AML-193 (cell line): ENCODE results near the gene LRRC46.

Source experiments
- DNase-seq, 2 experiments: peaks; one replicate each; lab custom pipeline; 2025; lab: John Stamatoyannopoulos, UW

Gene LRRC46

GRCh38 chr17:47834756-47835155, 3.3 kb downstream of the LRRC46 start:
- no peak for DNase-seq

GRCh38 chr17:47836601-47837000, 5.1 kb downstream of the LRRC46 start:
- DNase-seq, result no peak

- no peak for DNase-seq
Measured at GRCh38 chr17:47837401-47838039, 6.0 kb downstream of the LRRC46 start.

GRCh38 chr17:47838636-47839035, 7.2 kb downstream of the LRRC46 start:
- no peak for DNase-seq

GRCh38 chr17:47839071-47839470, 7.6 kb downstream of the LRRC46 start:
- no peak for DNase-seq

- no peak for DNase-seq
Measured at GRCh38 chr17:47840001-47840741, 8.7 kb downstream of the LRRC46 start.

- peak; percentile 89 to 91 for DNase-seq
Measured at GRCh38 chr17:47840742-47841487, 9.4 kb downstream of the LRRC46 start, which contains the start of gene SCRN2. TSS of gene SCRN2 (minus strand) at chr17:47841273. CDS start at chr17:47840843, 430 bp downstream.

- no peak for DNase-seq
Measured at GRCh38 chr17:47841488-47842291, 10.2 kb downstream of the LRRC46 start.

GRCh38 chr17:47843391-47843730, 11.9 kb downstream of the LRRC46 start:
- no peak for DNase-seq

GRCh38 chr17:47844227-47844626, 12.8 kb downstream of the LRRC46 start:
- no peak for DNase-seq

- DNase-seq, result peak; percentile 42 to 56
Measured at GRCh38 chr17:47844814-47845715, 13.6 kb downstream of the LRRC46 start.

- DNase-seq, result no peak
Measured at GRCh38 chr17:47845716-47846075, 14.2 kb downstream of the LRRC46 start.

- DNase-seq, result no peak
Measured at GRCh38 chr17:47846716-47847340, 15.4 kb downstream of the LRRC46 start.

GRCh38 chr17:47847341-47848197, 16.1 kb downstream of the LRRC46 start:
- DNase-seq, result peak in 1 of 2 experiments; percentile 36

GRCh38 chr17:47848198-47848513, 16.7 kb downstream of the LRRC46 start:
- DNase-seq, result no peak

GRCh38 chr17:47850373-47850691, 18.9 kb downstream of the LRRC46 start:
- DNase-seq, result no peak

- DNase-seq, result no peak
Measured at GRCh38 chr17:47850692-47851573, 19.5 kb downstream of the LRRC46 start, which contains the start of gene SP6. TSS of gene SP6 (minus strand) at chr17:47851163. CDS start at chr17:47848429, 2,734 bp downstream.

GRCh38 chr17:47851764-47852112, 20.3 kb downstream of the LRRC46 start:
- DNase-seq, result no peak
